Measurements from ENCODE around the gene MOB2.

MOB2 gene

DNA sequence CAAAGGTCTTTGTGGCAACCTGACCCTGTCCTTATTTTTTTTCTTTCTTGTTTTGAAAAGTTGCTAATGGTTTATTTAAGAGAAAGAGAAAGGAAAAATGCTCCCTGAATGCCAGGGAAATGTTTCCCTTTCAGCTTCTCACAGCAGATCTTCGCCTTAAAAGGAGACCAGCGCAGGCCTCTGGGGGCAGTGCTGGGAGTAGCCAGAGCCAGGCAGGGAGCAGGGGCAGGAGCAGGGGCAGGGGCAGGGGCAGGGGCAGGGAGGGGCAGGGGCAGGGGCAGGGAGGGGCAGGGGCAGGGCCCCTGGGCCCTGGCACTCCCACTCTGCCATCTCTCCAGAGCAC is 5.1 kb downstream of the MOB2 start:
- no peak overlapping the region for H3K4me3 ChIP-seq (ENCODE audit: low read depth, low read length)
- no peak for DNase-seq (ENCODE audit: low read depth)
- TF ChIP-seq, protein P1, sequence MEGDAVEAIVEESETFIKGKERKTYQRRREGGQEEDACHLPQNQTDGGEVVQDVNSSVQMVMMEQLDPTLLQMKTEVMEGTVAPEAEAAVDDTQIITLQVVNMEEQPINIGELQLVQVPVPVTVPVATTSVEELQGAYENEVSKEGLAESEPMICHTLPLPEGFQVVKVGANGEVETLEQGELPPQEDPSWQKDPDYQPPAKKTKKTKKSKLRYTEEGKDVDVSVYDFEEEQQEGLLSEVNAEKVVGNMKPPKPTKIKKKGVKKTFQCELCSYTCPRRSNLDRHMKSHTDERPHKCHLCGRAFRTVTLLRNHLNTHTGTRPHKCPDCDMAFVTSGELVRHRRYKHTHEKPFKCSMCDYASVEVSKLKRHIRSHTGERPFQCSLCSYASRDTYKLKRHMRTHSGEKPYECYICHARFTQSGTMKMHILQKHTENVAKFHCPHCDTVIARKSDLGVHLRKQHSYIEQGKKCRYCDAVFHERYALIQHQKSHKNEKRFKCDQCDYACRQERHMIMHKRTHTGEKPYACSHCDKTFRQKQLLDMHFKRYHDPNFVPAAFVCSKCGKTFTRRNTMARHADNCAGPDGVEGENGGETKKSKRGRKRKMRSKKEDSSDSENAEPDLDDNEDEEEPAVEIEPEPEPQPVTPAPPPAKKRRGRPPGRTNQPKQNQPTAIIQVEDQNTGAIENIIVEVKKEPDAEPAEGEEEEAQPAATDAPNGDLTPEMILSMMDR (IDR thresholded peaks at IDR 0.05; ENCODE audit: control insufficient read depth, extremely low read depth, insufficient read depth): no peak

DNA sequence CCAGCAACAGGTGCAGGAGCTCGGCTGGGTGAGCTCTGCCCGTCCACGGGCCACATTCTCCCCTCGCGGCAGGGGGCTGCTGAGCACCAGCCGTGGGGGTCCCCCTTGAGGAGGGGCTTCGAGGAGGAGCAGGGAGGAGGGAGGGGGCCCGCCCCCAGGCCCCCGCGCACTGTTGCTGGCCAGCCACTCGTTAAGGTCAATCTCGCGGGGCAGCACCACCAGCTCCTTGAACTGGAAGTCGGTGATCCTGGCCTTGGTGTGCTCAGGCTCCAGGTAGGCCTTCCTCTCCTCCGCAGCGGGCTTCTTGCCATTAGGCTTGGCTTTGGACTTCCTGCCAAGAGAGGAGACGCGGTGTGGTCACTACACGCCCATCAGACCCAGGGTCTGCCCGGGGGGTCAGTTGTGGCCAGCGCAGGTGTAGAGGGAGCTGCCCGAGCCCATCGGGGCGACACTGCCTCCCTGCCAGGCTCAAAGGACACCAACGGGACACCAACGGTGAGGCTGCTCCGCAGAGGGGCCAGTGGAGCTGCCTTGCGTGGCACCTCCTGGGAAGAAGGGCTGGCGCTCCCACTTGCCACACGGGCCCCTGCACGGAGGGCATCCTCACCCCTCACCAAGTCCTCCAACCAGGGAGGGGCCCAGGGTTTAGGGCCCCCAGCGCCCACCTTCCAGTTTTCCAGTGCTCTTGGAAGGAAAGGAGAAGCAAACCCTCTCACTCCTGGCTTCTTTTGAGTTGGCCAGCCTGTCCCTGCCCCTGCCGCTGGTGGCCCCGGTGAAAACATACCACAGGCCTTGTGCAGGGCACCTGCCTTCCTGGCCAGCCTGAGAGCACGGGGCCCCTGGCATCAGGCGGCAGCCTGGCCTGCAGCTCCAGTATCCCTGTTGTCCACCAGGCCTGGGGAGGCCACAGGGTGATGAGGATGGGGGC is 5.8 kb downstream of the MOB2 start:
- TF ChIP-seq, protein P1 (IDR thresholded peaks at IDR 0.05; ENCODE audit: control insufficient read depth, extremely low read depth, insufficient read depth): no peak
- no peak for DNase-seq (ENCODE audit: low read depth)

DNA sequence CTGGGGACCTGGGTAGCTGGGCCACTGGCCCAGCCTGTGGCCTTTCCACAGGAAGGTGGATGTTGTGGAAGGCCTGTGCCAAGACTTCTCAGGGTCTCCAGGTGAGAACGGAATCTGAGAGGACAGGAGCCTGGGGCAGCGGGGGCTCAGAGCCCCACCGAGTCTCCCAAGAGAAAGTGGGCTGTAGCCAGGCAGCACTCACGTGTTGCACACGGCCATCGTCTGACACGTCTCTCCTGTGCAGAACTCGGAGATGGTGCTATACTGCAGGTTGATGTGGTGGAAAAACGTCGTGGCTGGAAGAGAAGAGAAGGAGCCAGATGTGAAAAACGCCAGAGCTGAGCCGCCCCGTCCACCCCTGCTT is 6.4 kb downstream of the MOB2 start:
- H3K4me3 ChIP-seq (ENCODE audit: low read depth, low read length): no peak overlapping the region
- TF ChIP-seq, protein P1 (IDR thresholded peaks at IDR 0.05; ENCODE audit: control insufficient read depth, extremely low read depth, insufficient read depth): no peak

More for the DNA sequence above, 5.8 kb downstream of the MOB2 start:
- no peak overlapping the region for H3K4me3 ChIP-seq (ENCODE audit: low read depth, low read length)

DNA sequence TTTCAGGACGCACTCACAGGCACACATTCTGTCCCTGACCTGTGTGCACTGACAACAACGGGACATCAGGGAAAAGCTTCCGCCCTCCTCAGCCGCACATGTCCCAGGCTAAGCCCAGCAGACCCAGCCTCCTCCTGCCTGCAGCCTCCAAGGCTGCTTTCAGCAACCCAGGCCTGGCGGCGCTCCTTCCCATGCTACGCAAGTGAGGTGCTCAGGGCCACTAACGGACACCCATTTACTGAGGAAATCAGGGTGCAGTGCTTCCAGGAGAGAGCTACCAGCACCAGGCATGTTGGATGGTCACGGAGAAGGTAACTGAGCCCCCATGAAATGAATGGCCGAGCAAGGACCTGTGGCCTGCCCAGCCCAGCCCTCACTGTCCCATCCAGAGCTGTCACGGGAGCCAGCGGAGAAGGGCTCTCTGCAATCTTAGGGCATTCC is 6.9 kb downstream of the MOB2 start:
- no peak overlapping the region for H3K4me3 ChIP-seq (ENCODE audit: low read depth, low read length)
- no peak for DNase-seq (ENCODE audit: low read depth)
- TF ChIP-seq, protein P1 (IDR thresholded peaks at IDR 0.05; ENCODE audit: control insufficient read depth, extremely low read depth, insufficient read depth): no peak

More for the DNA sequence above, 6.4 kb downstream of the MOB2 start:
- DNase-seq (ENCODE audit: low read depth): no peak

DNA sequence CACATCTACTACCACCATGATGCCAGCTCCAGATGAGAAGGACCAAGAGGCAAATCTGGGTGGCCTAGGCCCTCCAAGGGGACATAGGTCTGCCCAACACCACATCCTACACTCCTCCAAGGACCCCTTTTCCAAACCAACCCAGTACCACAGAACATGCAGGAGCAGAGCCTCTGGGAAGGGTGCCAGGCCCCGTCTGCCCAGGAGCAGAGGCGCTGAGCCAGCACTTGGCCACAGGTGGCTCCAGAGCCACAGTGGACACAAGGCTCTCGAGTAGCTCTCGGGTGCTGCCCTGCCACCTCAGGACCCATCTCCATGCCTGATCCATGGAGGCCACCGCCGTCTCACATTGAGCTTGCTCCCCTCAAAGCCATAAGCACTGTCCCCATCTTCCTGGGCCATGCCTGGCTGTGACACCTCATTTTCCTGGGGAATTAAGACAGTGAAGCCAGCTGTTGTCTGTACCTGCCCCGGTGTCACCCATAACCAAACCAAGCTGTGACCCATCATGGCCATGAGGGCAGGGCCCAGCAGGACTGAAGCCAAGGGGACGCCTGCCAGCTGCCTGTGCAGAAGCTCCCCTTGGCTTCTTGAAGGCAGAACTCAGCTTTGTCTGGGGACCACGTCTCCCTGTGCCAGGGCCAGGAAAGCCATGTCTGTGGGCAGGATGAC is 7.4 kb downstream of the MOB2 start:
- H3K4me3 ChIP-seq (ENCODE audit: low read depth, low read length): no peak overlapping the region
- DNase-seq (ENCODE audit: low read depth): no peak
- TF ChIP-seq, protein P1 (IDR thresholded peaks at IDR 0.05; ENCODE audit: control insufficient read depth, extremely low read depth, insufficient read depth): no peak

DNA sequence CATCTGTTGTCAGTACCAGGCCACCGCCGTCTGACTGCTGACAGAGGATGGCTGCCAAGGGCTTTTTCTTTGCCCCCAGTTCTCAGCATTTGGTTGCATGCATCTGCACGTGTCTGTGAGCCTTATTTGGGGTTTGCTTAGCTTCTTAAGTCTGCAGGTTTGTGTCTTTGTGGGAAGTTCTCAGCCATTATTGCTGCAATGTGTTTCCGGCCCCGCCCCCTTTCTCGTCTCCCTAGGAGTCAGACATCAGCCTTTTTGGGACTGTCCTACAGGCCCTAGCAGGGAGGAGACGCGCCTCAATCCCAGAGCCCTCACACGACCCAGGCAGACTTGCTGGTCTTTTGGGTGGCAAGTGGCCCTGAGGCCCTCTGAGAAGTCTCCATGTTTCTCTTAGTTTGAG is 8.0 kb downstream of the MOB2 start:
- DNase-seq (ENCODE audit: low read depth): no peak
- TF ChIP-seq, protein P1 (IDR thresholded peaks at IDR 0.05; ENCODE audit: control insufficient read depth, extremely low read depth, insufficient read depth): no peak
- no peak overlapping the region for H3K4me3 ChIP-seq (ENCODE audit: low read depth, low read length)
